CD4-positive, alpha-beta T cell treated with Interferon alpha-2 for 1 hour (primary cell): ENCODE results near the gene ADGRL1.

ENCODE experiments used
- DNase-seq, 2 donors: peaks; one replicate each; pipeline ENCODE4 v3.0.0-alpha.2; 2020 to 2022

Gene ADGRL1

GRCh38 chr19:14110650-14111049, 95.3 kb downstream of the ADGRL1 start:
- no peak for DNase-seq

- DNase-seq: no peak
Observed at GRCh38 chr19:14107581-14108461, 98.1 kb downstream of the ADGRL1 start.

GRCh38 chr19:14106840-14107239, 99.1 kb downstream of the ADGRL1 start:
- no peak for DNase-seq

- no peak for DNase-seq
Observed at GRCh38 chr19:14105680-14106079, 100.3 kb downstream of the ADGRL1 start.

GRCh38 chr19:14103310-14103709, 102.7 kb downstream of the ADGRL1 start:
- DNase-seq: no peak

GRCh38 chr19:14102756-14103155, 103.2 kb downstream of the ADGRL1 start:
- DNase-seq: no peak

GRCh38 chr19:14102102-14102696, 103.8 kb downstream of the ADGRL1 start:
- DNase-seq: no peak

GRCh38 chr19:14101003-14101545, 104.9 kb downstream of the ADGRL1 start:
- no peak for DNase-seq
